NCI-H1417 (cell line): Measurements from ENCODE around the gene SCARB2.
A peak's percentile ranks its signal among the peaks of the same experiment; 100 is the strongest.

Experiments
- DNase-seq, 3 experiments: peaks; one replicate each; lab custom pipeline; 2025; lab: John Stamatoyannopoulos, UW

Gene SCARB2

DNA sequence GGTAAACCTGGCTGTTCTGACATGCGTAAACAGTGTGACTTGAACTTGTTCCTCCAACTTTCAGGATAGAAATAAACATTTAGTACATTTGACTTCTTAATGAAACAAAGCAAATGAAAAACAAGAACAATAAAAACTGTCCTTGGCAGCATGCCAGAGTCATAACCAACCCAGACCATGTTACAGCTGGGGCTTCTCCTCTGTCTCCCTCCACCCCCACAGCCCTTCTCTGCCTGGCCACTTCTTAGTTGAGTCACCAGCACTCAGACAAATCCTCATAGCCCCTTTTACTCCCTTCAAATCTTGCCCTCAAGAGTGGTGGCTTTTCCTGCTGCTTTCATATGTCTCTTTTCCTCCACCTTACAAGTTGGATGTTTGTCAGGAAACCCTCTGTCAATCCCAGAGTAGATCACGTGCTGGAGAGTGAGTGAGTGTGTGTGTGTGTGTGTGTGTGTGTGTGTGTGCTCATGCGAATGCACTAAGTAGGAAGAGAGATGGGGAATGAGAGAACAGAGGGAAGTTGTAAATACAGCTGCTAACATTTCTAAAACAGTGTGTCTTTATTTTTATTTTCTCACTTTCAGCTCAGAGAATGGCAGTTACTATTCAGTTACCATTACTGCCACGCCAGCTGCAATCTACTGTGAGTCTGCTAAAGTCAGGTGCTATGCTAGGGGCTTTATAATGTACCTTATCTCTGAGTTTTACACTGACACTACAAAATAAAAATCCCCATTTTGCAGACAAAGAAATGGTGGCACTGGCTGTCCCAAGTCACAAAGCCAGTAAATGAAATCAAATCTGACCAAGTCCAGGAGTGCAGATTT is 15.0 kb downstream of the SCARB2 start:
- peak; percentile 89 to 95 (median 89) for DNase-seq

DNA sequence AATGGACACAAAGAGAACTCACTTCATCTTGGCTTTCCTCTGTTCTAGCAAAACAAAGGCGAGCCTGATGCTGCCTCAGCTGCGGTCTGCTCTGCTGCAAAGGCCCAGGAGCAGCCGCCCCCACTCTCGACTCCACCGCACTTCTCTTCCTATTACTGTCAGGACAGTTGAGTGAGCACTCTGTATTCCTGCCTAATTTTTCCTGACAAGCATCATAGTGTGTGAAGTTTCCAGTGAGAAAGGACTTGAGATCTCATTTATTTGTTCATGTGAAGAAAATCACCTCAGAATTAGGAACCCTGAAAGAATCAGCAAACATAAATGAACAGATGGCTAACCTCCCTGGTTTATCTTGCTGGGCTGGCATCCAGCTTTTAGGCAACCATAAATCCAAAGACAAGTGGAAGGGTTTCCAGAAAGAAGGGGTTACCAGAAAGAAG is 15.6 kb downstream of the SCARB2 start:
- peak; percentile 85 to 96 (median 89) for DNase-seq

DNA sequence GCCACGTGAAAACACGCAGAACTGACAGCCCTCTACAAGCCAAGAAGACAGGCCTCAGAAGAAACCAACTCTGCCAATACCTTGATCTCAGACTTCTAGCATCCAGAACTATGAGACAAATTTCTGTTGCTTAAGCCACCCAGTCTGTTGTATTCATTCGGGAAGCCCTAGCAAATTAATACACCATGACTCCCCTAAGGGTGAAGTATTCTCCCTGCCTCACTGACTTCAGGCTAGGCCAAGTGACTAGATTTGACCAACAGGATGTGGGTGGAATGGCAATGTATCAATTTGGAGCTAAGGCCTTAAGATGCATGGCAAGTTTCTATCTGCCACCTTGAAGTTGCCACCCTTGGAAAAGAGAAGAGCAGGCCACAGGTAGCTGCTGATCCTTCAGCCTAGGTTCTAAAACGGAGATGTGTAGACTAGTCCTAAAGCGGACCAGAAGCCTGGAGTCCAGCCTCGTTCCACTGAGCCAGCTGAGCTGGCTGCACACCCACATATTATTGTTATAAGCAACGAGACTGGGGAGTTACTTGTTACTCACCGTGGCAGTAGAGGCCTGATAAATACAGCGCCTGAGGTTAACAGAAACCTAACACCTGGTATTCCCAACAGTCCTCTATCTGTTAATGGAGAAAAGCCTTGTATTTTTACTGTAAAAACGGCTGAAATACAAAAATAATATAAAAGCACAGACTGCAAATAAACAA is 16.4 kb downstream of the SCARB2 start:
- DNase-seq, result peak in 1 of 3 experiments; percentile 62

DNA sequence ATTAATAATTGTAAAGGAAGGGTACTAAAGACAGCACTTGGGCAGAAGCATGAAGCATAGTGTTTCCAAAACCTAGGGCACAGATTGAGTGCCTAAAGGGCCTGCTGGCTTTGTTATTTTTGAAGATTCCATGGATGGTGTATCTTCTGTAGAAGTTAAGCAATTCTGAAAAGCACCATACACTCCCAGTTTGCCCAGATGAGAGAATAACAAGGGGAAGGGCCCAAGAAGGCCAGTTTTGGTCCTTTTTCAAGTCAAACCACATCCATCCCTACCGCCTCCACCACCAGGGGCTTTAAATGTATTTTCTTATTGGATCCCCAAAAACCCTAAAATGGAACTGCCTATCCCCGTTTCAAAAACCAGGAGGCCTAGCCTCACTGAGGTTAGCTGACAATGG is 17.2 kb downstream of the SCARB2 start:
- DNase-seq, result no peak

DNA sequence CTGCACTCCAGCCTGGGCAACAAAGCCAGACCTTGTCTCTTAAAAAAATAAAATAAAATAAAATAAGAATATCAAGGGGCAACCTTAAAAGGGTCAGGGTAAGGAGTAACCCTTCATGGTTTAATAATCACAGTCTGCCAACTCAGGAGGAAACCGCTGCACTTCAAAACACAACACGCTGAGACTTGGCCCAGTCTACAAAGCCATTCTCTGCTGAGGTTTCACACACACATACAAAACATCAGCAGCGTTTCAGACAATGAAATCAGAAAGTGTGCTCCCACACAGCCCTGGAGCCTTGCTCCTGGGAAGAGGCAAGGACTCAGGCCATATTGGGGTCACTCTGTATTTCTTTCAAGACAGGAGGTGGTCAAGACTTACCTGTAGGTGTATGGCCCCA is 18.3 kb downstream of the SCARB2 start:
- no peak for DNase-seq

DNA sequence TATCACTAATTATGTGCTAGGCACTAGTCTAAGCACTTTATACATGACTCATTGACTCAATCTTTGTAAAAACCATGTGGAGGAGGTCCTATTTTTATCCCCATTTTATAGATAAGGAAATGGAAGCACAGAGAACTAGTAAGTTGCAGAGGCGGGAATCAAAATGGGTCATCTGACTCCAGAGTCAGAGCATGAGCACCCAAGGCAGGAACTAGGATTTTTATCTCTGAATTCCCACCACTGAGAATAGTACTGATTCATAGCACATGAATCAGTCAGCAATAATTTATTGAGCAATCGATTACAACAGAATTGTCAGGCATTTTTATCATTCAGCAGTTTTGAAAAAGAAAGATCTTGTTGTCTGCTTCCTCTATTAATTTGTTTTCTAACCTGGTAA is 19.3 kb downstream of the SCARB2 start:
- no peak for DNase-seq

DNA sequence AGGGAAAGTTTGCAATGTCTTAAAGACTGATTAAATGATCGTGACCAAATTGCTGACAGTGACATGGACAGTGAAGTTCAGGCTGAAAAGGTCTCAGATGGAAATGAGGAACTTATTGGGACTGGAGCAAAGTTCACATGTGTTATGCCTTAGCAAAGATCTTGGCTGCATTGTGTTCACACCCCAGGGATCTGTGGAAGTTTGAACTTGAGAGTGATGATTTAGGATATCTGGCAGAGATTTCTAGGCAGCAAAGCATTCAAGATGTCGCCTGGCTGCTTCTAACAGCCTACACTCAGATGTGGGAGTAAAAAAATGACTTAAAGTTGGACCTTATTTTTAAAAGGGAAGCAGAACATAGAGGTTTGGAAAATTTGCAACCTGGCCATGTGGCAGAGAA is 21.4 kb downstream of the SCARB2 start:
- no peak for DNase-seq

DNA sequence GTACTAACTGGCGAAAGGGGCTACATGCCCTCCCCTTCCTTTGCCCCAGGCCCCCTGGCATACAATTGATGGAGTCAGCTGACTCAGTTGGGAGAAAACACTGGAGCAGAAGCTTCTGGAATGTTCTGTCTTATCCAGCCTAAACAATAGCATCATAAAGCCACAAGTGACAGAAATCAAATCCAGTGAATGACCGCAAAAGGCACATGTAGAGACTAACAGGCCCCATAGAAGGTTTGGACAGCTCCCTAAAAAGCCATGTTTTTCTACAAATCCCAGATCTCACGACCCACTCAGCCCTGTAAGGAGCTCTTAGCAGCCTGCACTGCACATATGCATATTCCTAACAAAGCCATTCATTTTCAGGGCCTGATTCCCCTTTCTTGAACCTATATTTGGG is 25.1 kb downstream of the SCARB2 start:
- DNase-seq, result no peak

DNA sequence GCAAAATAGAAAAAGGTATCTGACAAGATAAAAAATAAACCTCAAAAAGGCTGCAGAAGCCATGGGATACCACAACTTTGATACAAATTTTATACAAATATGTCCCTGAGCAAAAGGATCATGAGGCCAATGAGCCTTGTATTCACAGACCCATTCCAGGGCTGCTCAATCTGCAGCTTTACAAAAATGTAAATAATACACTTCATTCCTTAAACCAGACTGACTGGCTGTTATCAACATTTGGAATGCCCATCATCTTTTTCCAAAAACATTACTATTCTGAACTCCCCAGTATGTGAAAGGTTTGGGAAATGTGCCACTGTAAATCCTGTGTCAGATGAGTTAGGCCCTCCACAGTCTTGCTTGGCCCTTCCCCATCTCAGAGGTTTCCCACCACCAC is 25.5 kb downstream of the SCARB2 start:
- DNase-seq, result no peak

DNA sequence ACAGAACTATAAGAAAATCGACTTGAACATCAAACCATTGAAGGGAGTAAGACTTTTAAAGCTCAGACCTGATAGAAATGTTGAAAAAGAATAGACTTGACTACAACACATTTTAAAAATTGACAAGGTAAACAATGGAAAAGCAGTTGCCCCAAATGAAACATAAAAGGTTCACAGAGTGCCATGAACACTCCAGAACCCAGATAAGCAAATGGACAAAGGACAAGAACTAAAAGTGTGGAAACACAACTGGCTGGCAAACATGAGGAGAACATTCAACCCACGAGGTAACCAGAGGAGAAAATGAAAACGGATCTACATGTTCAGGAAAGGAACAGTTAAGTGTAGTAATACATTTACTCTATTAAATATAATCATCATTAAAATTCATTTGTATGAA is 26.5 kb downstream of the SCARB2 start:
- DNase-seq, result no peak

DNA sequence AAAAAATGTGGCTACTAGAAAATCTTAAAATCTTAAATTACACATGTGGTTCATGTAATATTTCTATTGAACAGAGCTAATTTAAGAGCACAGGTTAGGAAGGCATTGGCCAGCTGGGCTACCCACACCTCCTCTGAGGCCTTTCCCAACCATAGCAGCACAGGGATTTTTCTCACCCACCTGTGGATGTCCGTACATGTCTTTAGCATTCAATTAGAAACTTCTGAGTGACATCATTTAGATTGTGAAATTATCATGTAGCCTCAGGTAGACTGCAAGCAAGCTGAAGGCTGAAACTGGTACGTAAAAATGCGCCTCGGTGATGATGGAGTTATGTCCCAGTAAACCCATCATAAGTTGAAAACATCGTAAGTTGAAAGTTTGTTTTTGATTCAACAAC is 31.2 kb downstream of the SCARB2 start:
- DNase-seq, result no peak

DNA sequence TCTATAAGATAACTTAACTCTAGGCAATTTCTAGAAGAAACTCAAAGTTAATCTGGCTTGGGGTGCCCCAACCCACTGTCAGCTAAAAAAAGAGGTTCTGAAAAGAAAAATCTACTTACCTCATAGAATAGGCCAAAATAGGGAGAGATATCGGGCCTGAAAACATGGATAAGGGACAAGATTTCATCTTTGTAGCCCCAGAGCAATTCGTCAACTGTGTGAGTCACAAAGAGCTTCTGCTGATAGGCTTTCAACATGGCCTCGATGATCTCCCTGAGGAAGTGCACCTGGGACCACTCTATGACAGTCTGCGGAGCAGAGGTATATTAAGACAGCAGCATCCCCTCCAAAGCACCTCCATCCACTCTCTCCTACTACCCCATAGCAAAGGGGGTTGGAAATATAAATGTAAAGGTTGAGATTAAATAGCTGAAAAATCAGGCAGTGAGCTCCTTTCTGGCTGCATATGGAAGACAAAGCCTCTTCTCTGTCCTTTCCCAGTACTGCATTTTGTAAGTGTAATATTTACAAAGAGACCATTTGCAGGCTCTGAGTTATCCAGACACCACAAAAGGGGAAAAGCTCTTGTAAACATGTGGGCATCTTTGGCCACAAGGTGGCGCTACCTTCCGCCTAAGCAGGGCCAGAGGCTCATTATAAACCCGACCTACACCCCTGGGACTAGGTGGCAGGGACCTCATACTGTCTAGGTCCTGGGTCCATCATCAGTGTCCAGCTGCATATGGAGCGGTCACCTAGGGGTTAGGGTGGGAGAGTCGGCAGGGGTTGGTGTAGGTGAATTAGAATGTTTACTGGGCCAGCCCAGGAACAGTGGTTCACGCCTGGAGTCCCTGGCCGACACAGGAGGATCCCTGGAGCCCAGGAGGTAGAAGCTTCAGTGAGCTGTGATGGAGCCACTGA is 34.0 kb downstream of the SCARB2 start:
- DNase-seq, result peak; percentile 69 to 90 (median 88)

DNA sequence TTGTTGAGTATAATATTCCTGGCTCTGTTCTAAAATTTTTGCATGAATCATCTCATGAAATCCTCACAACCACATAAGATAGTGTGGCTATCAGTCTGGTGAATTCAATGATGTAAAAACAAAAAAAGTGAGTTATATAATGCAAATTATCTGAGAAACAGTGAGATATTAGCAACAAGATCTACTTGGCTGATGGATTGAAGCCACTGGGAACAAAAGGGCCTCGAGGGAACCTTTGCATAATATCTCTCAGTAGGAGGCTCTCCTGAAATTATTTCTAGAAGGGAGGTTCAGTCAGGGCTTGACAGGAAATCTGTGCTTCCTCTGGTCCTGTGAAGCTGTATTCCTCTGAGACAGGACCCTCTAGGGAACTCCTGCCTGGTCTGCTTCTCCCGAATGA is 35.3 kb downstream of the SCARB2 start:
- DNase-seq, result no peak

DNA sequence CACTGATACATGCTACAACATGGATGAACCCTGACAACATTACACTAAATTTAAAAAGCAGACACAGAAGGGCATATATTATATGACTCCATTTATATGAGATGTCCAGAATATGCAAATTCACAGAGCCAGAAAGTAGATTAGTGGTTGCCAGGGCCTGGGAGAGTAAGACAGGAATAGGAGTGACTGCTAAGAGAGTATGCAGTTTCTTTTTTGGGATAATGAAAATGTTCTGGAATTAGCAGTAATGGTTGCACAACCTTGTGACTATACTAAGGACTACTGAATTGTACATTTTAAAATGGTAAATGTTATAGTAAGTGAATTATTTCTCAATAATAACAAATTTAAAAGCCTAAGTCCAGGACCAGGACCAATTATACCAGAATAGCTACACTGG is 35.9 kb downstream of the SCARB2 start:
- no peak for DNase-seq

DNA sequence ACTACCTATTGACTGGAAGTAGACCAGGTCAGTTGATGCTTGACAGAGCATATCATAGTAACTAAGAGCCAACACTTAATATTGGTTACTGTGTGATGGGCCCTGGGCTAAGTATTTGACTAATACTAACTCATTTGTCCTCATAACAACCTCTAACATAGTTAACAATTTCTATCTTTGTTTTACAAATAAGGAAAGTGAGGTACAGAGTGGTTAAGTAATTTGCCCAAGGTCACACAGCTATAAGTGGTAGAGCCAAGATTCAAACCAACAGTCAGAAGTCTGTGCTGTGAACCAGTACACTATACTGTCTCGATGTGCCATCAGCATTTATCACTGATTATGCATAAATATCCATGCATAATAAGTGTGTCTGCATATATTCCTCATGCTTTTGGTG is 38.3 kb downstream of the SCARB2 start:
- DNase-seq, result no peak

DNA sequence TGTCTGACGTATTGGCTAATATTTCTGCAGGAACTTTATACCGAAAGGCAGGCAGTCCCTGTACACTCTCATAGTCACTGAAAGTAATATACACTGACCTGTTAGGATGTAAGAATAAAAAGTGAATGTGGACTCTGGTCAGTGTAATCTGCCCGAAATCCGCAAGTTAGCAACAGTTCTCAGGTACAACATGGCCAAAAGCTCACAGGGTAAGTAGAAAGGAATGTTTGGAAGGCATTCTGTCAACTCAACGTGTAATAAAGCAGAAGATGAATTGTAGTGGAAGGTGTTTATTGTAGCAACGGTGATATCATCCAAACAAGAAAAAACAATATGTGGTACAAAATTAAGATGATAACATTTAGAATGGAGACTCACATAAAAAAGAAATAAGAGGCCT is 39.4 kb downstream of the SCARB2 start:
- DNase-seq, result no peak

DNA sequence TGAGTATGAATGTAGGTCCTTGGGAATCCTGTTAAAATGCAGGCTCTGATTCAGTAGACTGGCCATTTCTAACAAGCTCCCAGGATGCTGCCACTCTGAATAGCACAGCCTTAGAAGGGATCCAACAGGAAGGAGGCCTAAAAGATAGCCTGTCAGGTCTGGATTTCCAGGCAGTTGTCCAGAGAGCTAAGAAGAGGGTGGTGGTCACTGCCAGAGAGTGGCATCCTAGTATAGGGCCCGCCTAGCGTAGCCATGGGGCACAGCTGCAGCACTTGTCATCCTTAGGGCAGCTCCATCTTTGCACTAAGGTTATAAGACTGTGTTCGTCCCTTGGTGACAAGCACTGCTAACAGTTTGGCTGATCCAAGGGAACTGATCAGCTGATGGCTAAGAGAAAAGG is 44.9 kb downstream of the SCARB2 start:
- no peak for DNase-seq

DNA sequence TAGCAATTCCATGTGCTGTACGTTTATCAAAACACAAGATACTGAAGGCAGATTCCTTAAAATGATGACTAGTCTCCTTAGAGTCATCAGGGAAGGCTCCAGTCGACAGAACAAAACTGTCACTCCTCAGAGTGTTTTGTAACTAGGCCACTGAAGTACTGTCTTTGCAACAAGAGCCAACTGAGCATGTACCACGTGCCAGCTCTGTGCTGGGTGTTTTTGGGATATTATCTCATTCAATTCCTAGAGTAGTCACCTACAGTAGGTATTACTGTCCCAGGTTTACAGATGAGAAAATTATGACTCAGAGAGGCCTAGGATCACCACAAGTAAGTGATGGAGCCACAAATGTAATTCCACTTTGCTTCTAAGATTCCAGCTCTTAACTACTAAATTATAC is 47.1 kb downstream of the SCARB2 start:
- no peak for DNase-seq

DNA sequence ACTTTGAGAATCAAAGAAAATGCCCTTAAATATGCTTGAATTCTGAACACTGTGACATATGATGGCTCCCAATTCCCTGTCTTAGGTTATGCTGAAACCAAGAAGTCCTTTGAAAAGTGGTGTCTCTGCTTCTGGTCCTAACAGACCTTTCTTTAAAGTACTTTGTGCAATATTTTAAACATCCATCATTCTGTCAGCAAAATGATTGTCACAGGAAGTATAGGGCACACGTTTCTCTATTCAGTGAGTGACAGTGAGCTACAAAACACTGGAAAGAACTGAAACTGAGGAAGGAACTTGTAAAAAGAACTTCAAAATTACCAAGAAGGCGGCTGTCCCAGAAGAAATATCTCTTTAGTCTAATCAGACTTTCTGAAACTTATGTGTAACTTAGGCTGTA is 53.3 kb downstream of the SCARB2 start:
- DNase-seq, result no peak

DNA sequence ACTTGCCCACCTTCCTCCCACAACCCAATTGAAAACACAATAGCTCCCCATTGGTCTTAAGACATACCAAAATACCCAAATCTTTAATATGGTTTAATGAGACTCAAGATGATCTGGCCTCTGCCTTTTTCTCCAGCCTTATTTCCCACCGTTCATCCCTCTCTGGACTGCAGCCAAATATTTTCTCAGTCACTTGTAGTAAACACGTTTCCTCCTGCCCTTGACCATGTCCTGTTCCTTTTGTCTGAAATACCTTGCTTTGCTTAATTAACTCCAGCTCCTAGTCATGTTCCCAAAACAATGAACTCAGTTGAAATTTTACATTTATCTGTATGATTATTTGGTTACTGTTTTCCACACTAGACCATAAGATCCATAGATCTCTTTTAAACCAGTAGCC is 57.0 kb downstream of the SCARB2 start:
- DNase-seq, result peak in 2 of 3 experiments; percentile 9 to 13

DNA sequence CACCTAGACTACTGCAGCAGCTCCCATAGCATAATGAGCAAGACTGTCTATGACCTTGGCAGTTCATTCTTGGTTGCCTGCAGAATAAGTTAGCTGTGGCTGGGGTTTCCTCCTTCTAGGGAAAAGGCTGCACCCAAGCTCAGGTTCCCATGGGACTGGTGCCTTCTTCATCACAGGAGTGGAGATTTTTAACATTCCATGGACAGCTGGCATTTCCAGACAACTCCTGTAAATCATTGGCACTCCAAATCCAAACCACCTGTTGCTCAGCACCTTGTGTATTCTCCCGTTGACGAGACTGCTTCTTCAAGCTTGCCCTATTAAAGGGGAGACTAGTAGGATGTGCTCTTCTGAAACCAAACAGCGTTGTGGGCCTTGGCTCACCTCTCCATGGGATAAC is 57.6 kb downstream of the SCARB2 start:
- DNase-seq, result no peak

DNA sequence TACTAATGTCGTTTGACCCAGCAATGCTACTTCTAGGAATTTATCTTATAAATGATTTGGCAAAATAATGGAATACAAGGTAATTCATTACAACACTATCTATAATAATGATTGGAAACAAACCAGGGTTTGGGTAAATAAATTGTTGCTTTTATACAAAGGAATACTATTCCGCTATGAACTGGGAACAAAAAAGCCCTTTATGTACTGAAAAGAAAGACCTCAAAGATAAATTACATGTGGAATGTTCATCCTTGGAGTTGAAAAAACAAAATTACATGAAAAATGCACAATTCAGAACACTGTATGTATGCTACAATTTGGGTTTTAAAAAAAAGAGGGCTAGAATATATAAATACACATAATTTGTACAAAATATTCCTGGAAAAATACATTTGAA is 60.3 kb downstream of the SCARB2 start:
- no peak for DNase-seq
